ENCODE measurements around the gene SRRD. TPM values are rescaled to one million over a fixed set of nuclear protein-coding genes. Genes with fewer than 3 reads are reported as not detected.
A peak's percentile ranks its signal among the peaks of the same experiment; 100 is the strongest.
"Not testable (repeated sequence)": the region's sequence is repeated elsewhere in the genome, so short reads cannot be mapped to it uniquely, and the experiment has no call there.

The SRRD gene
- total RNA-seq: 23.5 TPM
- long read RNA-seq, full-length matches to known transcripts: 25 of 31 reads
- long read RNA-seq, partial matches to known transcripts: 0 of 31 reads
- long read RNA-seq, other reads (novel, unspliced or antisense): 6 of 31 reads

GRCh38 chr22:26483439-26484359 is at the start of gene SRRD, which contains the start of gene HPS4:
TSS of gene SRRD (plus strand) at chr22:26483877. CDS start at chr22:26483891, 14 bp downstream.
TSS of gene HPS4 (minus strand) at chr22:26483783. CDS start at chr22:26481762, 2,021 bp downstream.
- DNase-seq (peak; percentile 95), ATAC-seq (peak; percentile 97)
- intact Hi-C loops (cut with micrococcal nuclease): no loop called here

- intact Hi-C loops (cut with micrococcal nuclease): no loop called here
- ATAC-seq (no peak), DNase-seq (no peak)
Measured at GRCh38 chr22:26435327-26436093, 48.2 kb upstream of the SRRD start.

- intact Hi-C loops (cut with micrococcal nuclease): no loop called here
- ATAC-seq: peak; percentile 48
- DNase-seq: no peak
Measured at GRCh38 chr22:26436903-26437515, 46.7 kb upstream of the SRRD start.

- ATAC-seq: no peak
- no peak for DNase-seq
- intact Hi-C loops (cut with micrococcal nuclease): no loop called here
Measured at GRCh38 chr22:26437694-26438392, 45.8 kb upstream of the SRRD start.

GRCh38 chr22:26438776-26439175 is 44.9 kb upstream of the SRRD start:
- ATAC-seq; intact Hi-C loops (cut with micrococcal nuclease); DNase-seq: not testable (repeated sequence)

GRCh38 chr22:26439559-26439958 is 44.1 kb upstream of the SRRD start:
- intact Hi-C loops (cut with micrococcal nuclease): no loop called here
- no peak for DNase-seq
- ATAC-seq: no peak

GRCh38 chr22:26442086-26442756 is 41.5 kb upstream of the SRRD start:
- intact Hi-C loops (cut with micrococcal nuclease): no loop called here
- DNase-seq: no peak
- no peak for ATAC-seq

GRCh38 chr22:26443901-26444690 is 39.6 kb upstream of the SRRD start:
- ATAC-seq (no peak), DNase-seq (no peak)
- intact Hi-C loops (cut with micrococcal nuclease): no loop called here

GRCh38 chr22:26444777-26445176 is 38.9 kb upstream of the SRRD start:
- ATAC-seq (no peak), DNase-seq (no peak)

GRCh38 chr22:26445577-26446275 is 38.0 kb upstream of the SRRD start:
- intact Hi-C loops (cut with micrococcal nuclease): no loop called here
- ATAC-seq (no peak), DNase-seq (no peak)

More at GRCh38 chr22:26444777-26445176, 38.9 kb upstream of the SRRD start:
- intact Hi-C loops (cut with micrococcal nuclease): no loop called here

- intact Hi-C loops (cut with micrococcal nuclease): no loop called here
- DNase-seq (no peak), ATAC-seq (no peak)
Measured at GRCh38 chr22:26446808-26447515, 36.7 kb upstream of the SRRD start.

GRCh38 chr22:26447584-26448329 is 35.9 kb upstream of the SRRD start:
- ATAC-seq: no peak
- intact Hi-C loops (cut with micrococcal nuclease): no loop called here
- DNase-seq: no peak

GRCh38 chr22:26448334-26448733 is 35.3 kb upstream of the SRRD start:
- intact Hi-C loops (cut with micrococcal nuclease): no loop called here
- DNase-seq (no peak), ATAC-seq (peak; percentile 47)

GRCh38 chr22:26448941-26449340 is 34.7 kb upstream of the SRRD start:
- intact Hi-C loops (cut with micrococcal nuclease): no loop called here
- no peak for ATAC-seq

GRCh38 chr22:26450453-26451185 is 33.1 kb upstream of the SRRD start:
- ATAC-seq (no peak), DNase-seq (no peak)
- intact Hi-C loops (cut with micrococcal nuclease): no loop called here

More at GRCh38 chr22:26448941-26449340, 34.7 kb upstream of the SRRD start:
- no peak for DNase-seq

All from left ventricle myocardium superior (tissue), 1 donor.